HepG2 (cell line): ENCODE measurements around the gene SLCO3A1. TPM values are rescaled to one million over a fixed set of nuclear protein-coding genes. Genes with fewer than 3 reads are reported as not detected.

ENCODE experiments used
- ATAC-seq: fragments of 200-7000 bp; cut with Tn5 transposase; 3 replicates; pipeline ENCODE4 v1.9.1; 2020; ENCODE audit warnings: mild to moderate bottlenecking, moderate library complexity
- BruUV-seq: library from RNA; stranded (reverse); fragments of 400-500 nt; replicated peaks from 2 replicates; lab custom pipeline; 2021; lab: Mats Ljungman, UMichigan
- CTCF ChIA-PET: fragments of 300-600 bp; formaldehyde crosslinking; extraction: SDS; loops from one replicate; lab custom pipeline; 2021; ENCODE audit warnings: low total read pairs, inconsistent platforms, low intra/inter-chr PET ratio; lab: Yijun Ruan, JAX
- POLR2A ChIA-PET: fragments of 350-600 bp; sonication (Branson Sonifier 250); formaldehyde crosslinking; loops from one replicate; lab custom pipeline; 2020; ENCODE audit warnings: antibody characterized with exemption, inconsistent platforms; lab: Yijun Ruan, JAX
- DNase-seq: peaks from one replicate; pipeline ENCODE4 v3.0.0-alpha.2; 2015; ENCODE audit warnings: low spot score
- FAIRE-seq: peaks from 3 replicates; lab custom pipeline; 2011; peaks lifted over from hg19 to GRCh38; lab: Jason Lieb, UNC
- H2AFZ ChIP-seq: one replicate; pipeline ENCODE4 v1.6.1; 2011; ENCODE audit warnings: low read length, inconsistent platforms
- H3K27ac ChIP-seq: fragments of 300-600 bp; 3 replicates; pipeline ENCODE4 v1.8.0; 2011; ENCODE audit warnings: mixed run types, mild to moderate bottlenecking, mixed read lengths, low read length, inconsistent platforms; ENCODE audit not compliant: insufficient read depth; ENCODE audit errors: extremely low read length
- H3K27me3 ChIP-seq, 2 experiments: fragments of 200-600 bp in 1 of 2; 2 replicates in 1 of 2; 3 replicates in 1 of 2; pipeline versions ENCODE4 v1.6.0 to v1.8.0; 2011; ENCODE audit warnings: low read length in 2 of 2, mild to moderate bottlenecking in 2 of 2, moderate library complexity in 2 of 2, inconsistent platforms in 1 of 2; ENCODE audit not compliant: insufficient read depth in 2 of 2, control insufficient read depth in 1 of 2
- H3K36me3 ChIP-seq, 2 experiments: fragments of 200-600 bp in 1 of 2; replicated peaks in 1 of 2; 2 replicates in 1 of 2; 3 replicates in 1 of 2; pipeline versions ENCODE4 v1.5.1 to v1.8.0; 2011; ENCODE audit warnings: low read length in 2 of 2, inconsistent platforms in 1 of 2; ENCODE audit not compliant: insufficient read depth in 2 of 2, control insufficient read depth in 1 of 2
- H3K4me1 ChIP-seq: 2 replicates; pipeline ENCODE4 v1.5.1; 2012; ENCODE audit warnings: low read length, inconsistent platforms; ENCODE audit not compliant: insufficient read depth
- H3K4me2 ChIP-seq: 2 replicates; pipeline ENCODE4 v1.6.0; 2011; ENCODE audit warnings: low read depth, low read length, inconsistent platforms
- H3K4me3 ChIP-seq, 3 experiments: fragments of 200-600 bp in 1 of 3; sonication (generic), shearing (Covaris generic) in 1 of 3; replicated peaks in 1 of 3; 2 replicates each; pipeline ENCODE4 v1.5.1; 2011 to 2016; ENCODE audit warnings: low read length in 3 of 3, inconsistent platforms in 2 of 3, low read depth in 2 of 3, mild to moderate bottlenecking in 2 of 3, control low read depth in 1 of 3, mixed read lengths in 1 of 3; ENCODE audit not compliant: insufficient read depth in 1 of 3
- H3K79me2 ChIP-seq: one replicate; pipeline ENCODE4 v1.6.1; 2011; ENCODE audit warnings: low read length, inconsistent platforms; ENCODE audit not compliant: insufficient read depth
- H3K9ac ChIP-seq: 2 replicates; pipeline ENCODE4 v1.6.0; 2011; ENCODE audit warnings: mild to moderate bottlenecking, low read depth, low read length, inconsistent platforms; ENCODE audit not compliant: insufficient read depth
- H3K9me3 ChIP-seq: 2 replicates; pipeline ENCODE4 v1.5.1; 2012; ENCODE audit warnings: mild to moderate bottlenecking, low read length
- H4K20me1 ChIP-seq: 2 replicates; pipeline ENCODE4 v1.6.0; 2011; ENCODE audit warnings: inconsistent platforms, mild to moderate bottlenecking, low read length, moderate library complexity; ENCODE audit not compliant: insufficient read depth
- CSRNP2 ChIP-seq: sonication (generic); formaldehyde crosslinking; conservative IDR thresholded peaks from 2 replicates; pipeline ENCODE4 v1.8.0; 2022; ENCODE audit warnings: low read depth, missing genetic modification reagents
- CTCF ChIP-seq: sonication (generic); formaldehyde crosslinking; IDR thresholded peaks from 2 replicates; pipeline ENCODE4 v1.5.0; 2020; ENCODE audit warnings: mild to moderate bottlenecking, missing genetic modification reagents, moderate library complexity
- NAIF1 ChIP-seq: sonication (generic); formaldehyde crosslinking; IDR thresholded peaks from 2 replicates; pipeline ENCODE4 v1.5.0; 2020; ENCODE audit warnings: mild to moderate bottlenecking, missing genetic modification reagents, borderline replicate concordance
- PATZ1 ChIP-seq: sonication (generic); formaldehyde crosslinking; IDR thresholded peaks from 2 replicates; pipeline ENCODE4 v1.4.0; 2020; ENCODE audit warnings: missing genetic modification reagents
- RAD21 ChIP-seq: fragments of 450-650 bp; formaldehyde crosslinking; IDR thresholded peaks from 2 replicates; pipeline ENCODE4 v1.5.0; 2020; ENCODE audit warnings: mild to moderate bottlenecking
- RFX1 ChIP-seq: fragments of 450-650 bp; IDR thresholded peaks from 2 replicates; pipeline ENCODE4 v1.6.1; 2017
- SMC3 ChIP-seq: IDR thresholded peaks from 2 replicates; pipeline ENCODE4 v1.6.1; 2011; ENCODE audit warnings: low read length, improper control_type of control experiment
- STAG1 ChIP-seq: sonication (generic); formaldehyde crosslinking; IDR thresholded peaks from 2 replicates; pipeline ENCODE4 v1.4.0; 2020; ENCODE audit warnings: missing genetic modification reagents
- TAF1 ChIP-seq: sonication (generic); formaldehyde crosslinking; IDR thresholded peaks from 2 replicates; pipeline ENCODE4 v1.4.0; 2020; ENCODE audit warnings: missing genetic modification reagents
- TFDP1 ChIP-seq: IDR thresholded peaks from 2 replicates; pipeline ENCODE4 v1.6.1; 2016; ENCODE audit warnings: missing compliant biosample characterization, missing genetic modification reagents, borderline replicate concordance
- XRCC5 ChIP-seq: fragments of 200-400 bp; formaldehyde crosslinking; optimal IDR thresholded peaks from 2 replicates; pipeline ENCODE3; 2017; ENCODE audit warnings: mild to moderate bottlenecking, low read length
- ZNF816 ChIP-seq: sonication (generic); formaldehyde crosslinking; IDR thresholded peaks from 2 replicates; pipeline ENCODE4 v1.8.0; 2022; ENCODE audit warnings: missing genetic modification reagents, mild to moderate bottlenecking, borderline replicate concordance
- WGBS: methylation state at CpG from one replicate; pipeline ENCODE4 v1.1.6; 2017; ENCODE audit warnings: low lambda C conversion rate; 5-methylcytosine and 5-hydroxymethylcytosine counted together
- in situ Hi-C: cut with HindIII; loops from 2 replicates; pipeline ENCODE4 v1.10.0; 2017; ENCODE audit warnings: low pct_unique_long_range_greater_than_20kb; ENCODE audit not compliant: extremely low pct_ligation_motif_present
- intact Hi-C: fragments of 100-400 bp; cut with micrococcal nuclease; formaldehyde crosslinking; loops from one replicate; pipeline ENCODE4 v1.10.0; 2022; ENCODE audit not compliant: unreplicated experiment
- polyA plus RNA-seq, 8 experiments: library from polyadenylated mRNA; depleted of rRNA in 3 of 8; stranded (reverse) in 7 of 8; unstranded in 1 of 8; fragments of >200 nt; fragmentation: Illumina TruSeq in 4 of 8; extraction: Trizol in 4 of 8; gene quantifications; 2 replicates each; pipeline versions ENCODE4 v1.2.1 to v1.2.3, GENCODE V29; 2011 to 2016; ENCODE audit warnings: low read depth in 4 of 8, missing spikeins in 1 of 8, mixed read lengths in 1 of 8; ENCODE audit not compliant: insufficient read depth in 1 of 8
- total RNA-seq, 5 experiments: library from RNA; depleted of rRNA; stranded (reverse); fragments of >200 nt; fragmentation: Illumina TruSeq; extraction: Trizol; gene quantifications; 2 replicates each; pipeline ENCODE4 v1.2.3, GENCODE V29; 2016; ENCODE audit warnings: low read depth in 1 of 5
- TF ChIP-seq, protein P1 (sequence below): sonication (generic); formaldehyde crosslinking; IDR thresholded peaks from 2 replicates; pipeline ENCODE4 v1.5.1; 2020; ENCODE audit warnings: mild to moderate bottlenecking, moderate library complexity, missing genetic modification reagents

SLCO3A1 gene
- total and polyA plus RNA-seq, 2 of the 13 experiments (the other 11 are each of a cell fraction or from before 2014, with no cell fraction given), result 0.02 TPM; not detected in 1

- Histone ChIP-seq H3K4me3 (no peak overlapping the region), H3K27ac (no peak overlapping the region), H3K36me3 (no peaks in the 10 kb centered on the region), H3K9me3 (no peaks in the 10 kb centered on the region), H2AFZ (no peak overlapping the region), H3K9ac (no peak overlapping the region), H3K4me2 (no peak overlapping the region), H3K79me2 (no peaks in the 10 kb centered on the region), H3K4me1 (no peaks in the 10 kb centered on the region), H3K27me3 (peaks cover 0 to 10% of the 10 kb centered on the region in 2 experiments; a peak in 1 of 5 replicates), H4K20me1 (no peaks in the 10 kb centered on the region)
- intact Hi-C loops (loop anchor here (10.0 kb wide), 1 partner anchor 624 kb away; no protein-coding TSS in a partner anchor), in situ Hi-C loops (loop anchor here (5.0 to 25.0 kb wide), 2 partner anchors 296 to 596 kb away; no protein-coding TSS in a partner anchor)
- ATAC-seq (peak; percentile 94), DNase-seq (peak; percentile 28), FAIRE-seq (peak; percentile 21)
- BruUV-seq, result no TSS peak
- WGBS, result 23% methylated on average over 8 of the region's 17 CpGs
- CTCF ChIA-PET, result interaction anchor here (1.2 to 1.4 kb wide), 2 partner anchors 135 to 292 kb away, joined by 7 to 8 read pairs; no protein-coding TSS in a partner anchor
- POLR2A ChIA-PET, result no interaction called here
- peak; percentile 57 for TF ChIP-seq RAD21
- TF ChIP-seq XRCC5, result peak; percentile 43
- peak; percentile 45; the same call in 1 of the 2 replicates for TF ChIP-seq SMC3
- no peak for TF ChIP-seq ZNF816 (CRISPR knock-in tag)
- TF ChIP-seq RFX1, result no peak
- TF ChIP-seq CSRNP2, result no peak
- TF ChIP-seq STAG1 (CRISPR knock-in tag), result peak; percentile 88
- no peak for TF ChIP-seq NAIF1 (CRISPR knock-in tag)
- no peak for TF ChIP-seq TAF1 (CRISPR knock-in tag)
- TF ChIP-seq, protein P1, sequence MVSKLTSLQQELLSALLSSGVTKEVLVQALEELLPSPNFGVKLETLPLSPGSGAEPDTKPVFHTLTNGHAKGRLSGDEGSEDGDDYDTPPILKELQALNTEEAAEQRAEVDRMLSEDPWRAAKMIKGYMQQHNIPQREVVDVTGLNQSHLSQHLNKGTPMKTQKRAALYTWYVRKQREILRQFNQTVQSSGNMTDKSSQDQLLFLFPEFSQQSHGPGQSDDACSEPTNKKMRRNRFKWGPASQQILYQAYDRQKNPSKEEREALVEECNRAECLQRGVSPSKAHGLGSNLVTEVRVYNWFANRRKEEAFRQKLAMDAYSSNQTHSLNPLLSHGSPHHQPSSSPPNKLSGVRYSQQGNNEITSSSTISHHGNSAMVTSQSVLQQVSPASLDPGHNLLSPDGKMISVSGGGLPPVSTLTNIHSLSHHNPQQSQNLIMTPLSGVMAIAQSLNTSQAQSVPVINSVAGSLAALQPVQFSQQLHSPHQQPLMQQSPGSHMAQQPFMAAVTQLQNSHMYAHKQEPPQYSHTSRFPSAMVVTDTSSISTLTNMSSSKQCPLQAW (CRISPR knock-in tag), result 0 out of 2 replicates have a peak, but pooled peaks have one; percentile 20
- no peak for TF ChIP-seq PATZ1 (CRISPR knock-in tag)
- TF ChIP-seq TFDP1, result no peak
- peak; percentile 84 for TF ChIP-seq CTCF (CRISPR knock-in tag)
These were observed 237.7 kb downstream of the SLCO3A1 start for GRCh38 chr15:92091155-92091734.
